H9 (cell line): ENCODE data around the gene MTG2. TPM values are rescaled to one million over a fixed set of nuclear protein-coding genes. Genes with fewer than 3 reads are reported as not detected.
A peak's percentile ranks its signal among the peaks of the same experiment; 100 is the strongest.

Source experiments
- DNase-seq: peaks from one replicate; pipeline ENCODE4 v3.0.0-alpha.2; 2017
- H2AFZ ChIP-seq: one replicate; pipeline ENCODE4 v1.6.1; 2013; ENCODE audit warnings: mild to moderate bottlenecking, low read length, control low read depth, moderate library complexity
- H2AK5ac ChIP-seq: 2 replicates; pipeline ENCODE4 v1.6.1; 2013; ENCODE audit warnings: low read length, control low read depth, mixed read lengths; ENCODE audit not compliant: insufficient read length
- H2BK120ac ChIP-seq: one replicate; pipeline ENCODE4 v1.6.1; 2013; ENCODE audit warnings: low read depth, mild to moderate bottlenecking, low read length, control low read depth, inconsistent platforms; ENCODE audit not compliant: poor library complexity, severe bottlenecking
- H2BK12ac ChIP-seq: 2 replicates; pipeline ENCODE4 v1.6.1; 2013; ENCODE audit warnings: low read length, control low read depth, mixed read lengths, low read depth; ENCODE audit not compliant: insufficient read length
- H2BK15ac ChIP-seq: 2 replicates; pipeline ENCODE4 v1.6.1; 2013; ENCODE audit warnings: low read depth, low read length, control low read depth
- H2BK20ac ChIP-seq: one replicate; pipeline ENCODE4 v1.6.1; 2013; ENCODE audit warnings: low read depth, mild to moderate bottlenecking, low read length, control low read depth, inconsistent platforms; ENCODE audit not compliant: poor library complexity, severe bottlenecking
- H2BK5ac ChIP-seq: 2 replicates; pipeline ENCODE4 v1.6.1; 2013; ENCODE audit warnings: low read length, control low read depth, mixed read lengths; ENCODE audit not compliant: insufficient read length
- H3K14ac ChIP-seq: 2 replicates; pipeline ENCODE4 v1.6.1; 2013; ENCODE audit warnings: low read length, control low read depth; ENCODE audit not compliant: insufficient read depth
- H3K18ac ChIP-seq: 2 replicates; pipeline ENCODE4 v1.6.1; 2013; ENCODE audit warnings: low read depth, mild to moderate bottlenecking, mixed read lengths, low read length, control low read depth; ENCODE audit not compliant: insufficient read length
- H3K23ac ChIP-seq: 2 replicates; pipeline ENCODE4 v1.6.1; 2013; ENCODE audit warnings: low read length, control low read depth, mixed read lengths, low read depth; ENCODE audit not compliant: insufficient read length
- H3K23me2 ChIP-seq: 2 replicates; pipeline ENCODE4 v1.6.1; 2013; ENCODE audit warnings: low read depth, mild to moderate bottlenecking, mixed read lengths, low read length, control low read depth; ENCODE audit not compliant: insufficient read length, poor library complexity, severe bottlenecking
- H3K27ac ChIP-seq: 2 replicates; pipeline ENCODE4 v1.5.1; 2013; ENCODE audit warnings: low read length, control low read depth, mixed read lengths, low read depth; ENCODE audit not compliant: insufficient read length
- H3K27me3 ChIP-seq: 2 replicates; pipeline ENCODE4 v1.6.1; 2013; ENCODE audit warnings: low read length, control low read depth, inconsistent platforms; ENCODE audit not compliant: insufficient read depth
- H3K4ac ChIP-seq: 2 replicates; pipeline ENCODE4 v1.6.1; 2013; ENCODE audit warnings: low read depth, mild to moderate bottlenecking, control low read depth, inconsistent platforms, low read length, moderate library complexity
- H3K4me1 ChIP-seq: 2 replicates; pipeline ENCODE4 v1.6.1; 2013; ENCODE audit warnings: low read length, control low read depth, inconsistent platforms; ENCODE audit not compliant: insufficient read depth
- H3K4me2 ChIP-seq: 2 replicates; pipeline ENCODE4 v1.6.1; 2013; ENCODE audit warnings: low read length, control low read depth, mixed read lengths; ENCODE audit not compliant: insufficient read length, insufficient read depth
- H3K56ac ChIP-seq: 2 replicates; pipeline ENCODE4 v1.6.1; 2013; ENCODE audit warnings: low read depth, mild to moderate bottlenecking, mixed read lengths, low read length, control low read depth; ENCODE audit not compliant: insufficient read length
- H3K79me1 ChIP-seq: 2 replicates; pipeline ENCODE4 v1.6.1; 2013; ENCODE audit warnings: low read depth, mild to moderate bottlenecking, moderate library complexity, low read length, control low read depth, inconsistent platforms; ENCODE audit not compliant: insufficient read depth, poor library complexity, severe bottlenecking
- H3K79me2 ChIP-seq: 2 replicates; pipeline ENCODE4 v1.6.1; 2013; ENCODE audit warnings: low read length, control low read depth, inconsistent platforms; ENCODE audit not compliant: insufficient read depth
- H3K9ac ChIP-seq: 2 replicates; pipeline ENCODE4 v1.6.1; 2013; ENCODE audit warnings: low read length, control low read depth, mixed read lengths; ENCODE audit not compliant: insufficient read length; ENCODE audit errors: extremely low read depth
- H3K9me3 ChIP-seq: one replicate; pipeline ENCODE4 v1.6.1; 2013; ENCODE audit warnings: low read depth, low read length, inconsistent platforms; ENCODE audit not compliant: control insufficient read depth
- H3T11ph ChIP-seq: one replicate; pipeline ENCODE4 v1.6.1; 2013; ENCODE audit warnings: mild to moderate bottlenecking, low read length, control low read depth, inconsistent platforms
- H4K20me1 ChIP-seq: one replicate; pipeline ENCODE4 v1.6.1; 2013; ENCODE audit not compliant: control insufficient read depth, insufficient read length, insufficient read depth
- H4K5ac ChIP-seq: 2 replicates; pipeline ENCODE4 v1.6.1; 2013; ENCODE audit warnings: low read depth, mild to moderate bottlenecking, mixed read lengths, low read length, control low read depth; ENCODE audit not compliant: insufficient read length
- H4K8ac ChIP-seq: replicated peaks from 2 replicates; pipeline ENCODE4 v1.6.1; 2013; ENCODE audit warnings: low read length, control low read depth, mixed read lengths, low read depth; ENCODE audit not compliant: insufficient read length
- H4K91ac ChIP-seq: 2 replicates; pipeline ENCODE4 v1.6.1; 2013; ENCODE audit warnings: low read depth, mild to moderate bottlenecking, moderate library complexity, mixed read lengths, low read length, control low read depth; ENCODE audit not compliant: insufficient read length
- H3K27ac Mint-ChIP-seq, 3 experiments: 2 replicates in 2 of 3; 3 replicates in 1 of 3; pipeline ENCODE4 v1.8.0; 2020 to 2021; ENCODE audit warnings: mixed read lengths in 3 of 3, mild to moderate bottlenecking in 1 of 3, moderate library complexity in 1 of 3
- H3K27me3 Mint-ChIP-seq: 2 replicates; pipeline ENCODE4 v1.8.0; 2021; ENCODE audit warnings: low read depth, mild to moderate bottlenecking, moderate library complexity, mixed read lengths
- H3K36me3 Mint-ChIP-seq, 3 experiments: 2 replicates in 2 of 3; 3 replicates in 1 of 3; pipeline ENCODE4 v1.8.0; 2020 to 2021; ENCODE audit warnings: low read depth in 3 of 3, mixed read lengths in 3 of 3; ENCODE audit not compliant: insufficient read depth in 1 of 3
- H3K4me1 Mint-ChIP-seq, 2 experiments: 2 replicates each; pipeline ENCODE4 v1.8.0; 2020; ENCODE audit warnings: mixed read lengths in 2 of 2
- H3K4me3 Mint-ChIP-seq, 2 experiments: 2 replicates in 1 of 2; 3 replicates in 1 of 2; pipeline ENCODE4 v1.8.0; 2020 to 2021; ENCODE audit warnings: mild to moderate bottlenecking in 2 of 2, mixed read lengths in 2 of 2, moderate library complexity in 1 of 2
- H3K9me3 Mint-ChIP-seq, 2 experiments: 2 replicates in 1 of 2; 3 replicates in 1 of 2; pipeline ENCODE4 v1.8.0; 2020; ENCODE audit warnings: mild to moderate bottlenecking in 2 of 2, mixed read lengths in 2 of 2, moderate library complexity in 1 of 2
- CTCF ChIP-seq: fragments of 200-600 bp; sonication (generic); conservative IDR thresholded peaks from 3 replicates; pipeline ENCODE4 v1.8.0; 2021; ENCODE audit warnings: antibody characterized with exemption, mild to moderate bottlenecking
- WGBS: extraction: QIAGEN DNeasy Blood & Tissue Kit; methylation state at CpG from one replicate; pipeline ENCODE4 v1.1.7; 2013; ENCODE audit warnings: missing lambda C conversion rate, low lambda C conversion rate, mixed read lengths; ENCODE audit not compliant: insufficient read length; ENCODE audit errors: extremely low coverage; 5-methylcytosine and 5-hydroxymethylcytosine counted together
- total RNA-seq: library from RNA; stranded (reverse); gene quantifications from 2 replicates; pipeline ENCODE4 v1.2.1, GENCODE V29; 2021

The MTG2 gene
- total RNA-seq, 1 experiment from 2014 or later = 25.1 TPM

- Histone ChIP-seq H3K79me1 (peaks cover 8% of the 10 kb centered on the region), H3K4me1 (no peaks in the 10 kb centered on the region), H3K23ac (no peak overlapping the region), H3K9me3 (no peaks in the 10 kb centered on the region), H2AFZ (no peak overlapping the region), H4K8ac (no peak overlapping the region), H3K27ac (no peak overlapping the region), H3K23me2 (no peaks in the 10 kb centered on the region), H4K20me1 (no peaks in the 10 kb centered on the region), H2AK5ac (no peak overlapping the region), H2BK12ac (no peak overlapping the region), H3K27me3 (no peaks in the 10 kb centered on the region), H3K18ac (no peak overlapping the region), H2BK5ac (no peak overlapping the region), H2BK120ac (no peak overlapping the region), H3K9ac (no peak overlapping the region), H3K79me2 (peaks cover 23% of the 10 kb centered on the region; the same call in 1 of the 2 replicates), H3T11ph (no peak overlapping the region), H3K4me2 (no peak overlapping the region), H3K4ac (no peak overlapping the region), H2BK20ac (no peak overlapping the region), H3K56ac (no peak overlapping the region), H4K5ac (no peak overlapping the region), H2BK15ac (no peak overlapping the region), H4K91ac (no peak overlapping the region), H3K14ac (no peak overlapping the region; the same call in 1 of the 2 replicates)
- WGBS = no CpG with 5 or more reads among the region's 29 CpGs
- Mint-ChIP-seq H3K36me3 (peaks cover 31 to 45% (median 45%) of the 10 kb centered on the region in 3 experiments), H3K4me3 (no peak overlapping the region; a peak in 2 of 5 replicates), H3K27me3 (no peaks in the 10 kb centered on the region), H3K9me3 (peaks cover 6% of the 10 kb centered on the region in 2 experiments; a peak in 2 of 5 replicates), H3K27ac (peak overlapping the region in 2 of 3 experiments; percentile 86 to 93; a peak in 5 of 7 replicates), H3K4me1 (peaks cover 25 to 28% of the 10 kb centered on the region in 2 experiments)
- TF ChIP-seq CTCF = no peak
- DNase-seq = peak; percentile 54
These were observed 27.2 kb upstream of the MTG2 start for GRCh38 chr20:62155428-62156253.
